ENCODE data around the gene HOXA13. TPM values are rescaled to one million over a fixed set of nuclear protein-coding genes. Genes with fewer than 3 reads are reported as not detected.

HOXA13 gene
- total RNA-seq, 2 experiments from 2014 or later: 0.32 to 0.54 TPM

DNA sequence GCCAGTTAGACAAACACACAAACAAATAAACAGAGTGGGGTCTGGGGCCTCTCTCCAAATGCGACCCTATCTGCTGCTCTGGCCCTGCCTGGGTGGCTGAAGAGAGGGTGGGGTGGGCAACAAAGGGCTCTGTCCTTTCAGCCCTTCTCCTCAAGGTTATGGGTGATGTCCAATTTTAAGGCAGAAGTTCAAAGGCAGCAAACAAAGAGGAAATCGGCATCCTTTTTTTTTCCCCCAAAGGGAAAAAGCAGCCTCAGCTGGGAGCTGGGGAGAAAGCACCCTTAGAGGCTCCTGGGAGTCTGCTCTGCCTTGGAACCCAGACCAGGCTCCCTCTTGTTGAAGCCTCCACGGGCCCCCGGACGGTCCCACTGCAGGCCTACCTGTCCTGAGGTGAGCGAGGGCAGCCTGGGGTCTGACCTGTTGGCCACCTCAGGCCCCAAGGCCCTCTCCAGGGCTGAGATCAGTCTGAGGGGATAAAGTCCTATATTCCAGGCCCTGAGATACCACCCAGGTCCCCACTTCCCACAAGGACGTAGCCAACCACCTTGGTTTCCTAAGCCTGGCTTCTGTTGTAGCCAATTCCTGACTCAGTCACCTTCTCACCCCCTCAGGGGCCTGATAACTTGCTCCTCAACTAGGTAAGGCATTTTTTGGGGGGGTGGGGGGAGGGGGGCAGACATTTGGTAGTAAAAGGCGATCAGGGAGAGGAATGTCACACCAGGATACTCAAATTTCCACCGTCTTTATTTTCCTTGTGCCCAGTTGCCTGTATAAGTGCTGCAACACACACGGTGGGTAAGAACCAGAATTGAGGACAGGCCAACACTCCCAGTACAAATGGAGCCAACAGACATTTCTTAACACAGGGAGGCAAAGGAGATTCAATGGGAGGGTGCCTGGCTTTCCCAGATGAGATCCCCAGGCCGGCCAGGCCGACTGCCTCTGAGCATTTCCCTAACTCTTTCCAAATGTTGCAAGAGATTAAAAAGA is 19.2 kb downstream of the HOXA13 start:
- Histone ChIP-seq H3K9me3 (ENCODE audit: low read length) (no peaks in the 10 kb centered on the region), H3K4me1 (ENCODE audit: insufficient read depth, low read length, poor library complexity, severe bottlenecking) (no peaks in the 10 kb centered on the region), H3K36me3 (ENCODE audit: insufficient read depth, low read length) (no peaks in the 10 kb centered on the region), H2AFZ (ENCODE audit: low read length) (no peak overlapping the region), H4K20me1 (ENCODE audit: insufficient read depth, low read length) (no peaks in the 10 kb centered on the region), H3K27ac (ENCODE audit: low read depth, low read length, poor library complexity, severe bottlenecking) (no peak overlapping the region), H3K79me2 (ENCODE audit: insufficient read depth, low read depth, low read length) (no peaks in the 10 kb centered on the region), H3K4me3 (ENCODE audit: low read depth, low read length, poor library complexity, severe bottlenecking) (no peak overlapping the region), H3K4me2 (ENCODE audit: low read length) (peak overlapping the region; percentile 69; the same call in 1 of the 2 replicates), H3K9me2 (ENCODE audit: insufficient read depth, low read length) (no peaks in the 10 kb centered on the region)
- no peak for DNase-seq (ENCODE audit: low spot score)
- TF ChIP-seq, protein P1, sequence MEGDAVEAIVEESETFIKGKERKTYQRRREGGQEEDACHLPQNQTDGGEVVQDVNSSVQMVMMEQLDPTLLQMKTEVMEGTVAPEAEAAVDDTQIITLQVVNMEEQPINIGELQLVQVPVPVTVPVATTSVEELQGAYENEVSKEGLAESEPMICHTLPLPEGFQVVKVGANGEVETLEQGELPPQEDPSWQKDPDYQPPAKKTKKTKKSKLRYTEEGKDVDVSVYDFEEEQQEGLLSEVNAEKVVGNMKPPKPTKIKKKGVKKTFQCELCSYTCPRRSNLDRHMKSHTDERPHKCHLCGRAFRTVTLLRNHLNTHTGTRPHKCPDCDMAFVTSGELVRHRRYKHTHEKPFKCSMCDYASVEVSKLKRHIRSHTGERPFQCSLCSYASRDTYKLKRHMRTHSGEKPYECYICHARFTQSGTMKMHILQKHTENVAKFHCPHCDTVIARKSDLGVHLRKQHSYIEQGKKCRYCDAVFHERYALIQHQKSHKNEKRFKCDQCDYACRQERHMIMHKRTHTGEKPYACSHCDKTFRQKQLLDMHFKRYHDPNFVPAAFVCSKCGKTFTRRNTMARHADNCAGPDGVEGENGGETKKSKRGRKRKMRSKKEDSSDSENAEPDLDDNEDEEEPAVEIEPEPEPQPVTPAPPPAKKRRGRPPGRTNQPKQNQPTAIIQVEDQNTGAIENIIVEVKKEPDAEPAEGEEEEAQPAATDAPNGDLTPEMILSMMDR (conservative IDR thresholded peaks at IDR 0.05; ENCODE audit: low read length): no peak
- TF ChIP-seq EZH2phosphoT487 (IDR thresholded peaks at IDR 0.05; ENCODE audit: borderline replicate concordance, low read depth, low read length): no peak
- CTCF ChIA-PET (ENCODE audit: unreplicated experiment): no interaction called here
- no TSS peak for BruUV-seq (replicated peaks)
- intact Hi-C loops (cut with micrococcal nuclease; ENCODE audit: unreplicated experiment): no loop called here
- POLR2A ChIA-PET: no interaction called here

DNA sequence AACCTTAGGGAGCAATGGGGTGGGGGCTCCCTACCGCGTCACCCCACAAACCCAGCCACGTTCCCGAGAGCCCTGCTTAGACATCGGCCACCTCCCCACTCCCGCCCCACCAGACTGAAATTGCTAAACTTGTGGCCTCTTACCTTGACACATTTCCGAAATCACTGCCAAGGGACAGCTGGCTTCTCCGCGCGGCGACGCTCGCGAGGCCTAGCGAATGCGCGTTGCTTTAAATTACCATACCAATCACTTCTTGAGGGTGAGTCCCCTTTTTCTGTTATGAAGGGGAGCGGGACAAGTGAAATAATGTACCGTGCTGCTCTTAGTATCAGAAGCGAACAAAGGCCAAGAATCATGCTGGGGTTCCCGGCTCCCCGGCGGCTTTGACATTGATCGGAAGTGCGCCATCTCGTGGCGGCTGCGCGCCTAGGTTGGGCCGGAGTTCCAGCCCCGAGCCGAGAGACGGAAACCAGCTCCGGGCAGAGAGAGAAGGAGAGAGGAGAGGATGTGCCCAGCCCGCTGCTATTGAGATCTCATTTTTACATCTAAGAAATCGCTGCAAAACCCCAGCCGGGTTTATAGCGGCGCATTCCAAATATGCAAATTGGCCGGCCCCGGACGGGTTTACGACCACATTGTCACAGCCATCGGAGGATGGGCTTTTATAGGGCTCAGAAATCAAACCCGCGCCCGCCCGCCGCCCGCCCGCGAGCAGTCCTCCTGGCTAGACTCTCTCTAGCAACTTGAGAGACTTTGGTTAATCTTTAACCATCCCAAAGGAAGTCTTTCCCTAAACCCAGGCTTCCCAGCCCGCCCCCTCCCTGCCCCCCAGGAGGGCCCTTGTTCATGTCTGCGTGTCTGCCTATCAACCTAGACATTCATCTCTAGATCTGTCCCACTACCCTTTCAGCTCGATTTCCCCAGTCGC is 20.1 kb downstream of the HOXA13 start:
- no peaks in the 10 kb centered on the region for H3K9me2 ChIP-seq (ENCODE audit: insufficient read depth, low read length)
- DNase-seq (ENCODE audit: low spot score): peak; percentile 64
- H3K36me3 ChIP-seq (ENCODE audit: insufficient read depth, low read length): no peaks in the 10 kb centered on the region
- H3K9me3 ChIP-seq (ENCODE audit: low read length): no peaks in the 10 kb centered on the region
- TF ChIP-seq, protein P1 (conservative IDR thresholded peaks at IDR 0.05; ENCODE audit: low read length): peak; percentile 97
- no peak for TF ChIP-seq EZH2phosphoT487 (IDR thresholded peaks at IDR 0.05; ENCODE audit: borderline replicate concordance, low read depth, low read length)
- H3K4me1 ChIP-seq (ENCODE audit: insufficient read depth, low read length, poor library complexity, severe bottlenecking): no peaks in the 10 kb centered on the region
- CTCF ChIA-PET (ENCODE audit: unreplicated experiment): interaction anchor here (0.7 kb wide), 1 partner anchor 22 kb away, joined by 3 read pairs; no protein-coding TSS in a partner anchor
- no peak overlapping the region for H3K27ac ChIP-seq (ENCODE audit: low read depth, low read length, poor library complexity, severe bottlenecking)
- BruUV-seq (replicated peaks): no TSS peak
- H3K4me3 ChIP-seq (ENCODE audit: low read depth, low read length, poor library complexity, severe bottlenecking): peak overlapping the region; percentile 49
- no peak overlapping the region for H2AFZ ChIP-seq (ENCODE audit: low read length)
- H4K20me1 ChIP-seq (ENCODE audit: insufficient read depth, low read length): no peaks in the 10 kb centered on the region
- H3K79me2 ChIP-seq (ENCODE audit: insufficient read depth, low read depth, low read length): no peaks in the 10 kb centered on the region
- intact Hi-C loops (cut with micrococcal nuclease; ENCODE audit: unreplicated experiment): no loop called here
- H3K4me2 ChIP-seq (ENCODE audit: low read length): peak overlapping the region; percentile 69
- POLR2A ChIA-PET: no interaction called here

Measured in OCI-LY7 (cell line).